ENCODE data around the gene SRC. TPM values are rescaled to one million over a fixed set of nuclear protein-coding genes. Genes with fewer than 3 reads are reported as not detected.

Gene SRC
- total and polyA plus RNA-seq, 8 donors = 21.3 to 78.4 (median 36.8) TPM

DNA sequence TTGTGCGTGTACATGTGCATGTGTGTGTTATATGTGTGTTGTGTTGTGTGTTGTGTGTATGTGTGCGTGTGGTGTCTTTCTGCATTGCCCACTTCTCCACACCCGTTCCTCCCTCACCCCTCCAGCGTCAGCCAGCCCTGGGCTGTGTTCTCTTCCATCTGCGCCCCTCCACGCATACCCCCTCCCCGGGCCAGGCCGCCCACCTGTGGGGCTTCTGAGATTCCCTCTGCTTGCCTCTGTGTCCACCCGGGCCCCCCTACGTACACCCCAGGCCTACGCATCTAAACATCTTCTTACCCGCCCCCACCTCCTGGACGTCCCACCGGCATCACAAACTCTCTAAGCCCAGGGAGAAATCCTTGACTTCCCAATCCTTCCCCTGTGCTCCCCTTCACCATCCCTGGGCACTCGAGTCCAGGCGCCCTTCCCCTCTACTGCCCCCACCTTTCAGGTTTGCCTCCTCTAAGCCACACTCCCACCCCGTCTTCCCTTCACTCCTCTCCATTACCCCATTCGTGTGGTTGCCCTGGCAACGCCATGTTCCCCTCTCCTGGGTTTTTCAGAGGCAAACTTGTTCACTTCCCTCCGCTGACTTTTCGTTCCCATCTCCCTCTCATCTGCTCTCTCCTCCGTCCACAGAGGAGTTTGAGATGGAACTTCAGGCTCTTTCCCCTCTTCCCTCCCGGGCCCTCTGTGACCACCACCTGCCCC lies 93.4 kb downstream of the SRC start:
- no peak for ATAC-seq
- no peak for FAIRE-seq
- TF ChIP-seq CTCF (IDR thresholded peaks at IDR 0.05) = no peak
- 54 to 57% methylated on average over 23 of the region's 23 CpGs for WGBS, 2 donors
- no peak overlapping the region for H3K27ac ChIP-seq
- H3K27me3 ChIP-seq = no peaks in the 10 kb centered on the region
- no peak overlapping the region for H3K4me3 ChIP-seq
- H3K36me3 ChIP-seq = no peaks in the 10 kb centered on the region
- DNase-seq = no peak
- no peaks in the 10 kb centered on the region for H3K9me3 ChIP-seq
- intact Hi-C loops (cut with DNase I) = no loop called here
- no peaks in the 10 kb centered on the region for H3K4me1 ChIP-seq

GRCh38 chr20:37441023-37441422 lies 95.1 kb downstream of the SRC start:
- Histone ChIP-seq H3K27me3 (no peaks in the 10 kb centered on the region), H3K4me1 (no peaks in the 10 kb centered on the region), H3K4me3 (no peak overlapping the region), H3K9me3 (no peaks in the 10 kb centered on the region), H3K36me3 (no peaks in the 10 kb centered on the region), H3K27ac (no peak overlapping the region)
- DNase-seq (no peak), FAIRE-seq (no peak), ATAC-seq (no peak)
- TF ChIP-seq CTCF (IDR thresholded peaks at IDR 0.05) = no peak
- intact Hi-C loops (cut with DNase I) = no loop called here
- 88 to 92% methylated on average over 4 of the region's 4 CpGs for WGBS, 2 donors

DNA sequence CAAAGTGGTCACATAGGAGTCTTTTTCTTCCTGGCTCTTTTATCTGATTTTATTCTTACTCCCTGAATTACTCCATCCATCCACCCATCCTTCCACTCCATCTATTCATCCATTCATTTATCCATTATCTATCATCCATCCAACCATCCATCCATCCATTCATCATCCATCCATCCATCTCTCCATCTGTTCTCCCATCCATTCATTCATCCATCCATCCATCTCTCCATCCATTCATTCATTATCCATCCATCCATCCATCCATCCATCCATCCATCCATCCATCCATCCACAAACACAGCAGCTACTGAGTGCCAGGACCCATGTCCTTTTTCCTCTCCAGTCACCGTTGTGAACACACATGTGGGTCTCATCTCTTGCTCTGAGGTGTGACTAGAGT lies 96.6 kb downstream of the SRC start:
- no peak overlapping the region for H3K4me3 ChIP-seq
- no peaks in the 10 kb centered on the region for H3K27me3 ChIP-seq
- H3K36me3 ChIP-seq = no peaks in the 10 kb centered on the region
- no peak overlapping the region for H3K27ac ChIP-seq
- 64 to 73% methylated on average over 1 of the region's 1 CpG for WGBS, 2 donors
- H3K9me3 ChIP-seq = no peaks in the 10 kb centered on the region
- no peak for TF ChIP-seq CTCF (IDR thresholded peaks at IDR 0.05)
- FAIRE-seq = no peak
- no peak for DNase-seq
- intact Hi-C loops (cut with DNase I) = no loop called here
- no peaks in the 10 kb centered on the region for H3K4me1 ChIP-seq
- ATAC-seq = no peak

- intact Hi-C loops (cut with DNase I) = no loop called here
- FAIRE-seq = no peak
- H3K9me3 ChIP-seq = no peaks in the 10 kb centered on the region
- WGBS, 2 donors = 55 to 73% methylated on average over 3 of the region's 3 CpGs
- no peak overlapping the region for H3K27ac ChIP-seq
- H3K4me1 ChIP-seq = no peaks in the 10 kb centered on the region
- no peak for DNase-seq
- H3K27me3 ChIP-seq = no peaks in the 10 kb centered on the region
- TF ChIP-seq CTCF (IDR thresholded peaks at IDR 0.05) = no peak
- no peak for ATAC-seq
- no peaks in the 10 kb centered on the region for H3K36me3 ChIP-seq
- no peak overlapping the region for H3K4me3 ChIP-seq
Measured at GRCh38 chr20:37442986-37443385, 97.0 kb downstream of the SRC start.

DNA sequence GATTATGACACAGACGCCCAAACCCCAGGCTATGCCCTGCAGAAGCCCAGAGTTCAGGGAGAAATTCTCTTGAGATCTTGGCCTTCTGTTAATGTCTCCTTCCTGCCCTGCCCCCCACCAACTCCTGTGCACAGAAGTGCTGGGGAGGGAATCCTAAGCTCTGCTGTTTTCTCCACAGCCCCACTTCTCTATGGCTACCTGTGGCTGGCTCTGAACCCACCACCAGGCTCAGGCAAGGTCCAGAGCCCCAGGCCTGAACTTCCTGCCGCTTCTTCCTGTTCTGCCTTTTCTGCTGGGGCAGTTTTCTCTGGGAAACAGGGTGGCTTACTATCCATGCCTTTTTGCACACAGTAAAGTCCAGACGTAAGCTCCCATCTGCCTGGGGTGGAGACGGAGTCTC lies 97.7 kb downstream of the SRC start:
- DNase-seq (no peak), FAIRE-seq (no peak), ATAC-seq (no peak)
- Histone ChIP-seq H3K4me3 (no peak overlapping the region), H3K9me3 (no peaks in the 10 kb centered on the region), H3K27me3 (no peaks in the 10 kb centered on the region), H3K36me3 (no peaks in the 10 kb centered on the region), H3K27ac (no peak overlapping the region), H3K4me1 (no peaks in the 10 kb centered on the region)
- WGBS, 2 donors = 62 to 73% methylated on average over 4 of the region's 4 CpGs
- intact Hi-C loops (cut with DNase I) = no loop called here
- TF ChIP-seq CTCF (IDR thresholded peaks at IDR 0.05) = no peak

Data from pancreas (tissue), 10 donors.